SK-N-MC (cell line): Measurements from ENCODE around the gene CMTR1.

Source experiments
- EZH2 ChIP-seq: fragments of 200-600 bp; sonication (generic); IDR thresholded peaks from one replicate; pipeline ENCODE4 v1.6.1; 2017; ENCODE audit warnings: antibody characterized with exemption
- FOXP2 ChIP-seq: optimal IDR thresholded peaks from 2 replicates; pipeline ENCODE3; 2011; ENCODE audit warnings: mild to moderate bottlenecking, moderate library complexity; ENCODE audit not compliant: insufficient read depth; ENCODE audit errors: extremely low read length, control extremely low read depth
- POLR2AphosphoS5 ChIP-seq: IDR thresholded peaks from 2 replicates; pipeline ENCODE4 v1.6.1; 2012; ENCODE audit warnings: mild to moderate bottlenecking, low read depth, low read length, borderline replicate concordance

DNA sequence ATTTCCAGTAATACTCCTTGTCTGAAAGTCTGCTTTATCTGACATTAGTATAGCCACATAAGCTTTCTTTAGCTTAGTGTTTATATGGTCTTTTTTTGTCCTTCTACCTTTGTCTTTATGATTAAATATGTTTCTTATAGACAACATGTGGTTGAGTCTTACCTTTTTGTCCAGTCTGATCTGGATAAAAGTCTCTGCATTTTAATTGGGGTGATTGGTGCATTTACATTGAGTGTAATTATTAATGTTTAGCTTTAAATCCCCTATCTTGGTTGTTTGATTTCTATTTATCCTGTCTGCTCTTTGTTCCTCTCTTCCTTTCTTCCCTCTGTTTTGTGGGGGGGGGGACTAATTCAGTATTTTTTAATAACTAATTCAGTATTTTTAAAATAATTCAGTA is 34.7 kb downstream of the CMTR1 start:
- TF ChIP-seq EZH2 (no peak), POLR2AphosphoS5 (no peak), FOXP2 (no peak)
